LNCAP (cell line): ENCODE data around the gene CAMK2G.

Experiments
- CTCF ChIP-seq: fragments of 450-650 bp; IDR thresholded peaks from 2 replicates; pipeline ENCODE4 v1.5.1; 2017; ENCODE audit warnings: mild to moderate bottlenecking

Gene CAMK2G

GRCh38 chr10:73898730-73899410, 24.5 kb upstream of the CAMK2G start:
- no peak for TF ChIP-seq CTCF

GRCh38 chr10:73897693-73898092, 23.3 kb upstream of the CAMK2G start:
- no peak for TF ChIP-seq CTCF

- TF ChIP-seq CTCF = no peak
Observed at GRCh38 chr10:73894245-73894971, 20.1 kb upstream of the CAMK2G start.

GRCh38 chr10:73893426-73893825, 19.1 kb upstream of the CAMK2G start:
- TF ChIP-seq CTCF = no peak

GRCh38 chr10:73892310-73893030, 18.1 kb upstream of the CAMK2G start:
- no peak for TF ChIP-seq CTCF

- no peak for TF ChIP-seq CTCF
Observed at GRCh38 chr10:73891540-73891939, 17.2 kb upstream of the CAMK2G start.

GRCh38 chr10:73890261-73890660, 15.9 kb upstream of the CAMK2G start:
- TF ChIP-seq CTCF = no peak
